ENCODE measurements around the gene FTO. TPM values are rescaled to one million over a fixed set of nuclear protein-coding genes. Genes with fewer than 3 reads are reported as not detected.

The FTO gene
- total RNA-seq, 2 experiments from 2014 or later: 48.6 to 53.2 TPM

DNA sequence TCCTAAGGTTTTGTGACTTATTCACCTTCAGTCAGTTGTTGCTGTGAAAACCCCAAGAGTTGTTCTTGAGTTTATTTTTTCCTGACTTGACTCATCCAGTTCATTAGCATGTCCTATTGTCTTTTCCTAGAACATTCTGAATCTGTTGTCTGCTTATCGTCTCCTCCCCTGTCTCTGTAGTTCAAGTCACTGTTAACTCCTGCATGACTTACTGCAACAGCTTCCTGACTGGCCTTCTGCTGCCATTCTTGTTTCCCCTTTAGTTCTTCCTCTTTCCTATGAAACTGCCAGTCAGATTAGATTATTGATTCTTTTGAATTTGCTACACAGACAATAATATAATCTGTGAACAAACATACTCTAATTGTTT, 161.5 kb downstream of the FTO start:
- ATAC-seq (peak; percentile 77), DNase-seq (no peak)
- Mint-ChIP-seq H3K4me3 (no peak overlapping the region), H3K4me1 (ENCODE audit: low read depth) (peaks cover 25% of the 10 kb centered on the region), H3K27me3 (no peaks in the 10 kb centered on the region), H3K36me3 (ENCODE audit: low read depth) (peaks cover 39% of the 10 kb centered on the region), H3K9me3 (peaks cover 11% of the 10 kb centered on the region), H3K27ac (peak overlapping the region; percentile 79)
- intact Hi-C loops (cut with micrococcal nuclease): no loop called here
- CTCF ChIA-PET: no interaction called here
- TF ChIP-seq, protein P1, sequence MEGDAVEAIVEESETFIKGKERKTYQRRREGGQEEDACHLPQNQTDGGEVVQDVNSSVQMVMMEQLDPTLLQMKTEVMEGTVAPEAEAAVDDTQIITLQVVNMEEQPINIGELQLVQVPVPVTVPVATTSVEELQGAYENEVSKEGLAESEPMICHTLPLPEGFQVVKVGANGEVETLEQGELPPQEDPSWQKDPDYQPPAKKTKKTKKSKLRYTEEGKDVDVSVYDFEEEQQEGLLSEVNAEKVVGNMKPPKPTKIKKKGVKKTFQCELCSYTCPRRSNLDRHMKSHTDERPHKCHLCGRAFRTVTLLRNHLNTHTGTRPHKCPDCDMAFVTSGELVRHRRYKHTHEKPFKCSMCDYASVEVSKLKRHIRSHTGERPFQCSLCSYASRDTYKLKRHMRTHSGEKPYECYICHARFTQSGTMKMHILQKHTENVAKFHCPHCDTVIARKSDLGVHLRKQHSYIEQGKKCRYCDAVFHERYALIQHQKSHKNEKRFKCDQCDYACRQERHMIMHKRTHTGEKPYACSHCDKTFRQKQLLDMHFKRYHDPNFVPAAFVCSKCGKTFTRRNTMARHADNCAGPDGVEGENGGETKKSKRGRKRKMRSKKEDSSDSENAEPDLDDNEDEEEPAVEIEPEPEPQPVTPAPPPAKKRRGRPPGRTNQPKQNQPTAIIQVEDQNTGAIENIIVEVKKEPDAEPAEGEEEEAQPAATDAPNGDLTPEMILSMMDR (IDR thresholded peaks at IDR 0.05): no peak
- POLR2A ChIA-PET: no interaction called here

DNA sequence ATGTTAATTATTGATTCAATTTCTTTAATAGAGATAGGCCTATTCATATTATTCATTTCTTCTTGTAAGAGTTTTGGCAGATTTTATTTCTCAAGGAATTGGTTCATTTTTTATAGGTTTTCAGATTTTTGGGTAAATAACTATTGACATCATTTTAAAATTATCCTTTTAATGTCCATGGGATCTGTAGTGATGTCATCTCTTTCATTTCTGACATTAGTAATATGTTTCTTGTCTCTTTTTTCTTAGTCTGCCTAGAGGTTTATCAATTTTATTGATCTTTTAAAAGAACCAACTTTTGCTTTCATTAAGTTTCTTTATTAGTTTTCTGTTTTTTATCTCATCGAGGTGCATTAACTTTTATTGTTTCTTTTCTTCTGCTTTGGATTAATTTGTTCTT, 162.6 kb downstream of the FTO start:
- peaks cover 25% of the 10 kb centered on the region for H3K4me1 Mint-ChIP-seq (ENCODE audit: low read depth)
- TF ChIP-seq, protein P1 (IDR thresholded peaks at IDR 0.05): no peak
- H3K4me3 Mint-ChIP-seq: no peak overlapping the region
- H3K36me3 Mint-ChIP-seq (ENCODE audit: low read depth): peaks cover 46% of the 10 kb centered on the region
- ChIA-PET CTCF (no interaction called here), POLR2A (no interaction called here)
- H3K27ac Mint-ChIP-seq: no peak overlapping the region
- intact Hi-C loops (cut with micrococcal nuclease): no loop called here
- H3K9me3 Mint-ChIP-seq: peaks cover 17% of the 10 kb centered on the region
- ATAC-seq (no peak), DNase-seq (no peak)
- no peaks in the 10 kb centered on the region for H3K27me3 Mint-ChIP-seq

DNA sequence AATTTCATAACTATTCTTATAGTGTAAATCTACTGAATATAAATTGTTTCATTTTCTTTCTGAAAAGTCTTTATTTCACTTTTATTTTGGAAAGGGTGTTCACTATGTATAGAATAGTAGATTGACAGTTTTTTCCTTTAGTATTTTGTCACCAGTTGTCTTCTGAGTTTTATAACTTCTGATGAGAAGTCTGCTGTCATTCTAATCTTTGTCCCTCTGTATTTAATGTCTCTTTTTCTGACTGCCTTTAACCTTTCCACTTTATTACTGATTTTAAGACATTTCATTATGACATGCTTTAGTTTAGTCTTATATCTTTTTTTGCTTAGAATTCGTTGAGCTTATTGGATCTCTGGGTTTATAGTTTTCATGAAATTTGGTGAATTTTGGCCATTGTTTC, 166.9 kb downstream of the FTO start:
- ChIA-PET POLR2A (no interaction called here), CTCF (no interaction called here)
- TF ChIP-seq, protein P1 (IDR thresholded peaks at IDR 0.05): no peak
- Mint-ChIP-seq H3K27me3 (no peaks in the 10 kb centered on the region), H3K9me3 (peaks cover 19% of the 10 kb centered on the region), H3K36me3 (ENCODE audit: low read depth) (peaks cover 48% of the 10 kb centered on the region), H3K4me1 (ENCODE audit: low read depth) (peaks cover 9% of the 10 kb centered on the region), H3K27ac (no peak overlapping the region), H3K4me3 (no peak overlapping the region)
- ATAC-seq (no peak), DNase-seq (no peak)
- intact Hi-C loops (cut with micrococcal nuclease): no loop called here

DNA sequence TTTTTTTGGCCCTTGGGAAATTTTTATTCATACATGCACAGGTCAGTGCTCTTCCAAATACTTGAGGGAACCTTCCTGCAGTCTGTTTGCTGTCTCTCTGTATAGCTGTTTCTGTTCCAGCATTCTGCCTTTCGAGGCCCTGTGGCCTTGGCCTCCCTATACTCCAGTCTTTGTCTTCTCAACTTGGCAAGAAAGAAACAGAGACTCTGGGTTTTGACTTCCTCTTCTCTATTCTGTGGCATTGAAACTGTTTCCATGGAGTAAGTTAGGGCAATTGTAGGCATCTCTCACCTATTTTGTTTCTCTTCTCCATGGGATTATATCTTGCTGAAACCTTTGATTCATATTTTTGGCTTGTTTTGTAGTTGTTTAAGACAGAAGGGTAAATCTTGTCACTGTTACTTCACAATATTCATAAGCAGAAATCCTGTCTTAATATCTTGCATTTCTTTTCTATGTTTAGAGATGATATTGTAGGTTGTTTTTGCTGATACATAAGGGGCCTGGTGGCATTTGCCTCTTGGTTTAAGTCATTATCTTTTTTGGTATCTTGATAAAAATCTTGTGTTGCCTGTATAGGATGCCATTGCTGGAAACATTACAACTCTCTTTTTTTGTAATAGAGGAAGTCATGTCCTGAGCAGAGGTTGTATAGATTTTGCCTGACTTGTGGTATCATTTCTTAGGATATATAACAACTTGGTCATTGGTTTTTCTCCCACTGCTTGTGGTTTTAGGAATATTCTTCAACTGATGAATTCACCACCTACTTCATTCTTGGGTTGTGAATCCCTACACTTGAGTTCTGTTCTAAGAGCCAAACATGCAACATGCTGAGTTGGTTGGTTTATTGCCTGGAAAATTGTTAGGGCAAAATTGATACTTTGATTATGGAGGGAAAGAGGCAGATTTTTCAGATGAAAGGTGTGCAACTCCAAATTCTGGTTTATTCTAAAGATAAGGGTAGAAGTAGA, 168.6 kb downstream of the FTO start:
- no peak overlapping the region for H3K27ac Mint-ChIP-seq
- no peaks in the 10 kb centered on the region for H3K27me3 Mint-ChIP-seq
- no peak overlapping the region for H3K4me3 Mint-ChIP-seq
- CTCF ChIA-PET: no interaction called here
- H3K36me3 Mint-ChIP-seq (ENCODE audit: low read depth): peaks cover 41% of the 10 kb centered on the region
- peaks cover 4% of the 10 kb centered on the region for H3K4me1 Mint-ChIP-seq (ENCODE audit: low read depth)
- DNase-seq (no peak), ATAC-seq (no peak)
- peaks cover 19% of the 10 kb centered on the region for H3K9me3 Mint-ChIP-seq
- POLR2A ChIA-PET: no interaction called here
- intact Hi-C loops (cut with micrococcal nuclease): no loop called here
- TF ChIP-seq, protein P1 (IDR thresholded peaks at IDR 0.05): no peak

DNA sequence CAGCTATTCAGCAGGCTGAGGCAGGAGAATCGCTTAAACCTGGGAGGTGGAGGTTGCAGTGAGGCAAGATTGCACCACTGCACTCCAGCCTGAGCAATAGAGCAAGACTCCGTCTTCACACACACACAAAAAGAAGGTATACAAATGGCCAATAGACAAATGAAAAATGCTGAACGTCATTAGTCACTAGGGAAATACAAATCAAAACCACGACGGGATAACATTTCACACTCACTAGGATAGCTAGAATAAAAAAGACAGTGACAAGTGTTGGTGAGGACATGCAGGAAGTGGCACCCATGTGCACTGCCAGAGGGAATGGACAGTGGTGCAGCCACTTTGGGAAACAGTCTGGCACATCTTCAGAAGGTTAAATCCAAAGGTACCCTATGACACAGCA, 172.9 kb downstream of the FTO start:
- TF ChIP-seq, protein P1 (IDR thresholded peaks at IDR 0.05): no peak
- Mint-ChIP-seq H3K36me3 (ENCODE audit: low read depth) (peaks cover 28% of the 10 kb centered on the region), H3K27ac (no peak overlapping the region), H3K9me3 (peaks cover 5% of the 10 kb centered on the region), H3K4me3 (no peak overlapping the region), H3K27me3 (no peaks in the 10 kb centered on the region), H3K4me1 (ENCODE audit: low read depth) (peaks cover 4% of the 10 kb centered on the region)
- POLR2A ChIA-PET: no interaction called here
- intact Hi-C loops (cut with micrococcal nuclease): no loop called here
- DNase-seq (no peak), ATAC-seq (no peak)
- CTCF ChIA-PET: no interaction called here

Measured in activated CD8-positive, alpha-beta T cell treated with anti-CD3 and anti-CD28 coated beads for 36 hours (primary cell).